DND-41 (cell line): ENCODE data around the gene PRELID1.

Experiments used
- ATAC-seq: fragments of 200-7000 bp; cut with Tn5 transposase; 3 replicates; pipeline ENCODE4 v1.9.1; 2021; ENCODE audit warnings: low read depth; ENCODE audit not compliant: insufficient read depth
- DNase-seq: peaks from one replicate; pipeline ENCODE4 v3.0.0-alpha.2; 2020
- H2AFZ ChIP-seq: 2 replicates; pipeline ENCODE4 v1.6.0; 2012; ENCODE audit warnings: low read depth, low read length
- H3K27ac ChIP-seq: 2 replicates; pipeline ENCODE4 v1.5.1; 2012; ENCODE audit warnings: low read length, inconsistent platforms
- H3K27me3 ChIP-seq: fragments of 200-600 bp; sonication (generic); 2 replicates; pipeline ENCODE4 v1.6.0; 2012; ENCODE audit warnings: low read length, mild to moderate bottlenecking, inconsistent platforms; ENCODE audit not compliant: insufficient read depth, poor library complexity
- H3K36me3 ChIP-seq: 2 replicates; pipeline ENCODE4 v1.5.1; 2012; ENCODE audit warnings: low read length, inconsistent platforms; ENCODE audit not compliant: insufficient read depth
- H3K4me1 ChIP-seq: 2 replicates; pipeline ENCODE4 v1.5.1; 2012; ENCODE audit warnings: mild to moderate bottlenecking, low read length; ENCODE audit not compliant: insufficient read depth
- H3K4me2 ChIP-seq: 2 replicates; pipeline ENCODE4 v1.6.0; 2012; ENCODE audit warnings: mild to moderate bottlenecking, moderate library complexity, low read length, inconsistent platforms; ENCODE audit not compliant: insufficient read depth
- H3K4me3 ChIP-seq, 2 experiments: fragments of 200-600 bp in 1 of 2; shearing (Covaris generic) in 1 of 2; 2 replicates each; pipeline ENCODE4 v1.5.1; 2012 to 2016; ENCODE audit warnings: inconsistent platforms in 2 of 2, low read length in 2 of 2, mild to moderate bottlenecking in 2 of 2, low read depth in 1 of 2, moderate library complexity in 1 of 2
- H3K79me2 ChIP-seq: 2 replicates; pipeline ENCODE4 v1.6.0; 2012; ENCODE audit warnings: low read length, inconsistent platforms; ENCODE audit not compliant: insufficient read depth
- H3K9ac ChIP-seq: 2 replicates; pipeline ENCODE4 v1.6.0; 2012; ENCODE audit warnings: low read depth, mild to moderate bottlenecking, inconsistent platforms, low read length, moderate library complexity
- H3K9me3 ChIP-seq: 2 replicates; pipeline ENCODE4 v1.5.1; 2012; ENCODE audit warnings: low read length, moderate library complexity, mild to moderate bottlenecking, inconsistent platforms; ENCODE audit not compliant: insufficient read depth, severe bottlenecking
- H4K20me1 ChIP-seq: 2 replicates; pipeline ENCODE4 v1.6.0; 2012; ENCODE audit warnings: low read length; ENCODE audit not compliant: insufficient read depth
- EZH2 ChIP-seq: IDR thresholded peaks from 3 replicates; pipeline ENCODE4 v1.6.1; 2012; ENCODE audit warnings: borderline replicate concordance, low read depth, mild to moderate bottlenecking, moderate library complexity, low read length, inconsistent platforms; ENCODE audit not compliant: severe bottlenecking
- TF ChIP-seq, protein P1 (sequence below): IDR thresholded peaks from 2 replicates; pipeline ENCODE4 v1.5.1; 2012; ENCODE audit warnings: borderline replicate concordance, low read length, moderate library complexity, mild to moderate bottlenecking; ENCODE audit not compliant: poor library complexity, severe bottlenecking; ENCODE audit errors: extremely low read depth

Gene PRELID1

DNA sequence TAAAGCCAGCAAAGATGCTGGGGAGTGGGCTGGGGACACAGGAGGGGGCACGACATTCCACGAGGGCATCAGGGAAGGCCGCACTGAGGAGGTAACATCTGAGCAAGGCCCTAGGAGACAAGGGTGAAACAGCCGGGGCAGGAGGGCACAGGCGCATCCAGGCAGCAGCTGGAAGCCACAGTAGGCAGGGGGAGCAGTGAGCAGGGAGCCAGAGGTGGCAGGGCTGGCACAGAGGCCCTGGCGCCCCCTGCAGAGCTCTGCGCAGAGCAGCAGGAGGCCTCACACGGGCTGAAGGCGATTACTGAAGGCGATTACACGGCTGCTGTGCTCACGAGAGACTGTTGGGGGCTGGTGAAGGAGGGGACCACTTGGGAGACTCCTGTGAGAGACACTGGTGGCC lies 32.5 kb downstream of the PRELID1 start:
- no peak overlapping the region for H3K4me2 ChIP-seq
- no peak overlapping the region for H3K4me3 ChIP-seq
- no peaks in the 10 kb centered on the region for H3K4me1 ChIP-seq
- TF ChIP-seq, protein P1, sequence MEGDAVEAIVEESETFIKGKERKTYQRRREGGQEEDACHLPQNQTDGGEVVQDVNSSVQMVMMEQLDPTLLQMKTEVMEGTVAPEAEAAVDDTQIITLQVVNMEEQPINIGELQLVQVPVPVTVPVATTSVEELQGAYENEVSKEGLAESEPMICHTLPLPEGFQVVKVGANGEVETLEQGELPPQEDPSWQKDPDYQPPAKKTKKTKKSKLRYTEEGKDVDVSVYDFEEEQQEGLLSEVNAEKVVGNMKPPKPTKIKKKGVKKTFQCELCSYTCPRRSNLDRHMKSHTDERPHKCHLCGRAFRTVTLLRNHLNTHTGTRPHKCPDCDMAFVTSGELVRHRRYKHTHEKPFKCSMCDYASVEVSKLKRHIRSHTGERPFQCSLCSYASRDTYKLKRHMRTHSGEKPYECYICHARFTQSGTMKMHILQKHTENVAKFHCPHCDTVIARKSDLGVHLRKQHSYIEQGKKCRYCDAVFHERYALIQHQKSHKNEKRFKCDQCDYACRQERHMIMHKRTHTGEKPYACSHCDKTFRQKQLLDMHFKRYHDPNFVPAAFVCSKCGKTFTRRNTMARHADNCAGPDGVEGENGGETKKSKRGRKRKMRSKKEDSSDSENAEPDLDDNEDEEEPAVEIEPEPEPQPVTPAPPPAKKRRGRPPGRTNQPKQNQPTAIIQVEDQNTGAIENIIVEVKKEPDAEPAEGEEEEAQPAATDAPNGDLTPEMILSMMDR: peak; percentile 66
- no peak for TF ChIP-seq EZH2
- H3K9ac ChIP-seq: no peak overlapping the region
- no peak overlapping the region for H3K27ac ChIP-seq
- no peaks in the 10 kb centered on the region for H3K27me3 ChIP-seq
- DNase-seq: peak; percentile 53
- peaks cover 93% of the 10 kb centered on the region for H3K36me3 ChIP-seq
- no peak overlapping the region for H2AFZ ChIP-seq
- no peaks in the 10 kb centered on the region for H3K9me3 ChIP-seq
- peaks cover 18% of the 10 kb centered on the region for H3K79me2 ChIP-seq
- ATAC-seq: peak; percentile 87
- H4K20me1 ChIP-seq: peaks cover 40% of the 10 kb centered on the region; the same call in 1 of the 2 replicates

DNA sequence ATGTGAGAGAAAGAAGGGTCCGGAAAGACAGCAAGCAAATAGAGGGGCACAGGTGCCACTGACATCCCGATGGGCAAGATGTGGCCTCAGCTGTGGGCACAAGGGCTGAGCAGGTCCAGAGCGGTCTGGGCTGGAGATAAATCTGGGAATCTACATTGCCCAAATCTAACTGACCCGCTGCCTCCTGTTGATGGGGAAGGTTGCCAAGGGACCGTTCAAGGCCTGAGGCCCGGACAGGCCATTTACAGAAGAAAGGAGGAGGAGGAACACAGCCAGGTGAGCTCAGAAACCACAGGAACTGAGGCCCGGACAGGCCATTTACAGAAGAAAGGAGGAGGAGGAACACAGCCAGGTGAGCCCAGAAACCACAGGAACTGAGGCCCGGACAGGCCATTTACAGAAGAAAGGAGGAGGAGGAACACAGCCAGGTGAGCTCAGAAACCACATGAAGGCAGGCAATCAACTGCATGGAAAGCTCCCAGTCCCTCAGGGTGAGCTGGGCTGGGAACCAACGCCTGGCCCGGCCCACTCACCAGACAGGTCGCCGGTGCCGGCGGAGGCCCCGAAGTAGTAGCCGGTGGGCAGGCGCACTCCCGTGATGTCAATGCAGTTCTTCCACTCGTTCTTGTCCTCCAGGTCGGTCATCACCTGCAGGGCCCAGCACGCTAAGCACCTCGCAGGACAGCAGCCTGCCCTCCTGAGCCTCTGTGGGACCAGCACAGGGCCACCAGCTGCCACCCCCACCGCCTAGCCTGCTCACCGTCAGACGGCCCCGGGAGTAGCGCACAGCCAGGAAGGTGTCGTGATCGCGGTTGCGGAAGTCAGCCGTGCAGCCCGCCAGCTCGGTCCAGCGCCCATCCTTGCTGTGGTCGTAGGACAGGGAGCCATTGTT lies 33.2 kb downstream of the PRELID1 start:
- no peak overlapping the region for H3K27ac ChIP-seq
- H3K27me3 ChIP-seq: no peaks in the 10 kb centered on the region
- DNase-seq: no peak
- H4K20me1 ChIP-seq: peaks cover 34% of the 10 kb centered on the region; the same call in 1 of the 2 replicates
- H3K79me2 ChIP-seq: peaks cover 25% of the 10 kb centered on the region
- no peak overlapping the region for H3K4me2 ChIP-seq
- H3K36me3 ChIP-seq: peaks cover 94% of the 10 kb centered on the region
- H3K9ac ChIP-seq: no peak overlapping the region
- no peaks in the 10 kb centered on the region for H3K9me3 ChIP-seq
- TF ChIP-seq EZH2: no peak
- TF ChIP-seq, protein P1: no peak
- no peak overlapping the region for H3K4me3 ChIP-seq
- no peaks in the 10 kb centered on the region for H3K4me1 ChIP-seq
- ATAC-seq: no peak
- no peak overlapping the region for H2AFZ ChIP-seq

- Histone ChIP-seq H3K9ac (no peak overlapping the region), H3K4me1 (no peaks in the 10 kb centered on the region), H2AFZ (no peak overlapping the region), H3K9me3 (no peaks in the 10 kb centered on the region), H3K79me2 (peaks cover 37% of the 10 kb centered on the region), H3K36me3 (peaks cover 86% of the 10 kb centered on the region), H3K27ac (no peak overlapping the region), H3K4me2 (no peak overlapping the region), H4K20me1 (peaks cover 29% of the 10 kb centered on the region; the same call in 1 of the 2 replicates), H3K27me3 (no peaks in the 10 kb centered on the region), H3K4me3 (no peak overlapping the region)
- TF ChIP-seq EZH2: no peak
- TF ChIP-seq, protein P1: no peak
- DNase-seq (no peak), ATAC-seq (no peak)
These were observed 34.9 kb downstream of the PRELID1 start for GRCh38 chr5:177338251-177339106.
